ENCODE data around the gene IL16.

IL16 gene

DNA sequence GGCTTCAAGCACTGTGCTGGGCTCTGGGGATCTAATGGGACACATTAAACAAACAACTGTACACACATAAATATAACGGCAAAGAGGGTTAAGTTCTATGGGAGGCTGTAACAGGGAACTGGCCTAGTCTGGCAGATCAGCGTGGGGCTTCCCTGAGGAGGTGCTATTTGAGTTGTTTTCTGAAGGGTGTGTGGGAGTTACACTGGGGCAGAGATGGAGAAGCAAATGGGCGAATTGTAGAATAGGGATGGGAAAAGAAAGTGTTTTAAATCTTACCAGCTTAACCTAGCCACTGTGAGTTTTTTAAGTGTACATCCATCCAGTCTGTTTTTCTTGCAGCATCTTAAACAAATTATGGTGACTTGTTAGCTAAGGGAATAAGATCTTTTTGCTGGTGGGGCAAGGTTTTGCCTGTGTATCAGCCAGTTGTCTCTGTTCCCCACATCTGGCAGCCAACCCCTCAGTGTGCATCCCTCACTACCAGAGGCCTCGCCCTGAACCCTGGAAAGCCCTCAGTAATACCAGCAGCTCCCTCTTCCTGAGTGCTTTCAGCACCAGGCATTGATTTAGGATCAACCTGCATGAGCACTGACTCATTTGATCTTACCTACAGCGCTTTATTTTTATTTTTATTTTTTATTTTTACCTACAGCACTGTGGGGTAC lies 10.9 kb upstream of the IL16 start:
- TF ChIP-seq POLR2AphosphoS5 (IDR thresholded peaks at IDR 0.05; ENCODE audit: low read depth) (no peak), SPI1 (IDR thresholded peaks at IDR 0.05; ENCODE audit: borderline replicate concordance, low read depth) (no peak), CTCF (IDR thresholded peaks at IDR 0.05; ENCODE audit: insufficient read depth, low read length) (no peak), REST (IDR thresholded peaks at IDR 0.05; ENCODE audit: insufficient replicate concordance, low read depth) (no peak), GABPA (IDR thresholded peaks at IDR 0.05; ENCODE audit: low read depth) (no peak)
- H3K4me3 ChIP-seq (replicated peaks; ENCODE audit: insufficient read depth, low read length) = no peak overlapping the region
- no peak overlapping the region for H3K27ac ChIP-seq (replicated peaks)
- H3K27me3 ChIP-seq (ENCODE audit: insufficient read depth, poor library complexity, severe bottlenecking) = peaks cover 4% of the 10 kb centered on the region
- DNase-seq (ENCODE audit: low read depth in 1 of 2, low spot score in 1 of 2) = no peak

DNA sequence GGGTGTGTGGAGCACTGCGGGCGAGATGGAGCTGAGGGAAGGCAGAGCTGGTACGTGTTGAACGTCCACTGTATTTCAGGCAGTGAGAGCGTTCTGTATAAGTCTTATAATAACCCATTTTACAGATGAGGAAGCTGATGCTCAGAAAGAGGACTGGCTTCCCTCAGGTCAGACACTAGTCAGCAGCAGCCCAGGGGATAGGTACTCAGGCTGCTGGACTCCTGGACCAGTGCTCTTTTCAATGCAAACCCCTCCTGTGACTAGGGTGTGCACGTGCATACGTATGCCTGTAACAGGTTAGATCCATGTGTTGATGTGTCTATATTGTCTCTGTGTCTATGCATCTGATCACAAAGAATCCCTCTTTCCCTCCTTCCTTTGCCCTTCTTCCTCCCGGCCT lies 8.3 kb upstream of the IL16 start:
- no peak for TF ChIP-seq SPI1 (IDR thresholded peaks at IDR 0.05; ENCODE audit: borderline replicate concordance, low read depth)
- TF ChIP-seq CTCF (IDR thresholded peaks at IDR 0.05; ENCODE audit: insufficient read depth, low read length) = no peak
- TF ChIP-seq POLR2AphosphoS5 (IDR thresholded peaks at IDR 0.05; ENCODE audit: low read depth) = no peak
- no peak for TF ChIP-seq REST (IDR thresholded peaks at IDR 0.05; ENCODE audit: insufficient replicate concordance, low read depth)
- no peak for TF ChIP-seq GABPA (IDR thresholded peaks at IDR 0.05; ENCODE audit: low read depth)
- no peak overlapping the region for H3K4me3 ChIP-seq (replicated peaks; ENCODE audit: insufficient read depth, low read length)

DNA sequence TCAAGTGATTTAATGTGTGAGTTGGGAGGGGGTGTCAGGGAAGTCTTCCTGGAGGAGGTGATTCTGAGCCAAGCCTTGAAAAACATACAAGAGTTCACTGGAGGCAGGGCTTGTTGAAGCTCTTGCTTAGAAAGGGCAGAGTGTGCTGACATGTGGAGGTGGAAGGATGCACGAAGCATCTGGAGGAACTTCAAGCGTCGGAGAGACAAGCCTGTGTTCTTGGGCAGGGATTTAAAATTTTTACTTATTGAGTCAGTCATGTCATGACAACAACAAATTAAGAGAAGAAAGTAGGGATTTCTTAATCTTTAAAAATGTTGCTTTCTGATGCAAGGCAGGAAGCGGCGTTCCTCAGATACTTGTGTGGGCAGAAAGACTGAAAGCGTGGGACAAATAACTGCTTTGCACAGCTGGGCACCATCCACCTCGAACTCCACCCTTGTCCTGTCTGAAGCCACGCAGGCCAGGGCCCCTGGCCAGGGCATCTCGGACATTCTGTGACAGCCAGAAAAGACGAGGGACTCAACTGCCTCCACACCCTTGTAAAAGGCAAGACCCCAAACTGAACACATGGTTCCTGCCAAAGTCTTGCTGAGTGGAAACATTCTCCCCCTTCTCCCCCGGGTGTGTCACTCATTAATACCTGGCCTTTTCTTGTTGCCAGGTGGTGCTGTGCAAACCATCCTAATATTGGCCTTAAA lies 6.9 kb upstream of the IL16 start:
- Histone ChIP-seq H3K4me3 (replicated peaks; ENCODE audit: insufficient read depth, low read length) (no peak overlapping the region), H3K27ac (replicated peaks) (no peak overlapping the region), H3K27me3 (ENCODE audit: insufficient read depth, poor library complexity, severe bottlenecking) (peaks cover 9% of the 10 kb centered on the region)
- no peak for TF ChIP-seq POLR2AphosphoS5 (IDR thresholded peaks at IDR 0.05; ENCODE audit: low read depth)
- TF ChIP-seq GABPA (IDR thresholded peaks at IDR 0.05; ENCODE audit: low read depth) = no peak
- no peak for TF ChIP-seq CTCF (IDR thresholded peaks at IDR 0.05; ENCODE audit: insufficient read depth, low read length)
- no peak for TF ChIP-seq SPI1 (IDR thresholded peaks at IDR 0.05; ENCODE audit: borderline replicate concordance, low read depth)
- TF ChIP-seq REST (IDR thresholded peaks at IDR 0.05; ENCODE audit: insufficient replicate concordance, low read depth) = no peak
- no peak for DNase-seq (ENCODE audit: low read depth in 1 of 2, low spot score in 1 of 2)

More for the DNA sequence above, 8.3 kb upstream of the IL16 start:
- no peak for DNase-seq (ENCODE audit: low read depth in 1 of 2, low spot score in 1 of 2)
- H3K27ac ChIP-seq (replicated peaks) = no peak overlapping the region
- peaks cover 9% of the 10 kb centered on the region for H3K27me3 ChIP-seq (ENCODE audit: insufficient read depth, poor library complexity, severe bottlenecking)

Data from HL-60 (cell line).